ENCODE data around the gene SH2B2. TPM values are rescaled to one million over a fixed set of nuclear protein-coding genes. Genes with fewer than 3 reads are reported as not detected.
A peak's percentile ranks its signal among the peaks of the same experiment; 100 is the strongest.

Gene SH2B2
- total and polyA plus RNA-seq, 3 donors from 2014 or later = 4.6 to 26.6 (median 22.8) TPM

DNA sequence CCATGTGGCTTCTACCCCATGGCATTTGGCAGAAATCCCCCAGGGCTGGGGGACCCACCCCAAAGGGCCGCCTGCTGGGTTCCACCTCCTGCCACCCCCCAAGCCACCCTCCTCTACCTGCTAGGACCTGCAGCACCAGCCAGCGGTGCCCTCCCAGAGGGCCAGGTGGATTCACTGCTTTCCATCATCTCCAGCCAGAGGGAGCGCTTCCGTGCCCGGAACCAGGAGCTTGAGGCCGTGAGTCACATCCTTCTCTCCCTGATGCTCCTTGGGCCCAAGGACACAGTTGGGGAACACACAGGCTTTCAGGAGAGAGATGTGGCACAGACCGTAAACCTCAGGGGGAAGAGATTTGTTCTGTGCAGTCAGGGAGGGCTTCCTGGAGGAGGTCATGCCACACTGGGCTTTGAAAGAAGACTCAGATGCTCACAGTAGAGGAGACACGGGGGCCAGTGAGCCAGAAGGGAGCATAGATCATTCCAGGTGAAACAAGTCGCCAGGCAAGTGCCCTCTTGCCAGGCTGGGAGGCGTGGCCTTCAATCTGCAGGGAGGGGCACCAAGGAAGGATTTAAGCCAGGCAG lies 11.5 kb upstream of the SH2B2 start:
- DNase-seq = no peak
- TF ChIP-seq POLR2A (IDR thresholded peaks at IDR 0.05) = no peak
- TF ChIP-seq, protein P1, sequence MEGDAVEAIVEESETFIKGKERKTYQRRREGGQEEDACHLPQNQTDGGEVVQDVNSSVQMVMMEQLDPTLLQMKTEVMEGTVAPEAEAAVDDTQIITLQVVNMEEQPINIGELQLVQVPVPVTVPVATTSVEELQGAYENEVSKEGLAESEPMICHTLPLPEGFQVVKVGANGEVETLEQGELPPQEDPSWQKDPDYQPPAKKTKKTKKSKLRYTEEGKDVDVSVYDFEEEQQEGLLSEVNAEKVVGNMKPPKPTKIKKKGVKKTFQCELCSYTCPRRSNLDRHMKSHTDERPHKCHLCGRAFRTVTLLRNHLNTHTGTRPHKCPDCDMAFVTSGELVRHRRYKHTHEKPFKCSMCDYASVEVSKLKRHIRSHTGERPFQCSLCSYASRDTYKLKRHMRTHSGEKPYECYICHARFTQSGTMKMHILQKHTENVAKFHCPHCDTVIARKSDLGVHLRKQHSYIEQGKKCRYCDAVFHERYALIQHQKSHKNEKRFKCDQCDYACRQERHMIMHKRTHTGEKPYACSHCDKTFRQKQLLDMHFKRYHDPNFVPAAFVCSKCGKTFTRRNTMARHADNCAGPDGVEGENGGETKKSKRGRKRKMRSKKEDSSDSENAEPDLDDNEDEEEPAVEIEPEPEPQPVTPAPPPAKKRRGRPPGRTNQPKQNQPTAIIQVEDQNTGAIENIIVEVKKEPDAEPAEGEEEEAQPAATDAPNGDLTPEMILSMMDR (IDR thresholded peaks at IDR 0.05) = no peak
- intact Hi-C loops (cut with DNase I; ENCODE audit: low total_unique reads) = no loop called here
- no peak overlapping the region for H3K27ac ChIP-seq
- H3K27me3 ChIP-seq = no peaks in the 10 kb centered on the region
- H3K9me3 ChIP-seq = no peaks in the 10 kb centered on the region
- H3K4me3 ChIP-seq = no peak overlapping the region
- H3K36me3 ChIP-seq (ENCODE audit: low read depth, missing control alignments) = no peaks in the 10 kb centered on the region
- H3K4me1 ChIP-seq = no peaks in the 10 kb centered on the region
- 93 to 100% methylated on average over 9 to 10 of the region's 10 CpGs for WGBS, 2 donors

DNA sequence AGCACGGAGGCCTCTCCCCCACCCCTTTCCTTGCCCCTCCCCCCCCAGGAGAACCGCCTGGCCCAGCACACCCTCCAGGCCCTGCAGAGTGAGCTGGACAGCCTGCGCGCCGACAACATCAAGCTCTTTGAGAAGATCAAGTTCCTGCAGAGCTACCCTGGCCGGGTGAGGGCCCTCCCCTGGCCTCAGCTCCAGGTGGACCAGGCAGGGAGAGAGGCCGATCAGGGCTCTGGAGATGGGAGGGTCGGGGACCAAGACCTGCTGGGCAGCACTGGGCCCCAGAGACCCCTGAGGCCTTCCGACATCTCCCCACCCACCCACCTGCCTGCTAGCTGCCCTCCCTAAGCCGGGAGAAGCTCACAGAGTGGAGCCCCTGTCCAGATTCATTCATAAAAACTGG lies 8.8 kb upstream of the SH2B2 start:
- TF ChIP-seq, protein P1 (IDR thresholded peaks at IDR 0.05) = no peak
- no peak for TF ChIP-seq POLR2A (IDR thresholded peaks at IDR 0.05)
- Histone ChIP-seq H3K27me3 (no peaks in the 10 kb centered on the region), H3K4me3 (no peak overlapping the region), H3K4me1 (no peaks in the 10 kb centered on the region), H3K27ac (no peak overlapping the region), H3K36me3 (ENCODE audit: low read depth, missing control alignments) (no peaks in the 10 kb centered on the region), H3K9me3 (no peaks in the 10 kb centered on the region)
- 81 to 84% methylated on average over 9 to 10 of the region's 10 CpGs for WGBS, 2 donors
- DNase-seq = no peak
- intact Hi-C loops (cut with DNase I; ENCODE audit: low total_unique reads) = no loop called here

DNA sequence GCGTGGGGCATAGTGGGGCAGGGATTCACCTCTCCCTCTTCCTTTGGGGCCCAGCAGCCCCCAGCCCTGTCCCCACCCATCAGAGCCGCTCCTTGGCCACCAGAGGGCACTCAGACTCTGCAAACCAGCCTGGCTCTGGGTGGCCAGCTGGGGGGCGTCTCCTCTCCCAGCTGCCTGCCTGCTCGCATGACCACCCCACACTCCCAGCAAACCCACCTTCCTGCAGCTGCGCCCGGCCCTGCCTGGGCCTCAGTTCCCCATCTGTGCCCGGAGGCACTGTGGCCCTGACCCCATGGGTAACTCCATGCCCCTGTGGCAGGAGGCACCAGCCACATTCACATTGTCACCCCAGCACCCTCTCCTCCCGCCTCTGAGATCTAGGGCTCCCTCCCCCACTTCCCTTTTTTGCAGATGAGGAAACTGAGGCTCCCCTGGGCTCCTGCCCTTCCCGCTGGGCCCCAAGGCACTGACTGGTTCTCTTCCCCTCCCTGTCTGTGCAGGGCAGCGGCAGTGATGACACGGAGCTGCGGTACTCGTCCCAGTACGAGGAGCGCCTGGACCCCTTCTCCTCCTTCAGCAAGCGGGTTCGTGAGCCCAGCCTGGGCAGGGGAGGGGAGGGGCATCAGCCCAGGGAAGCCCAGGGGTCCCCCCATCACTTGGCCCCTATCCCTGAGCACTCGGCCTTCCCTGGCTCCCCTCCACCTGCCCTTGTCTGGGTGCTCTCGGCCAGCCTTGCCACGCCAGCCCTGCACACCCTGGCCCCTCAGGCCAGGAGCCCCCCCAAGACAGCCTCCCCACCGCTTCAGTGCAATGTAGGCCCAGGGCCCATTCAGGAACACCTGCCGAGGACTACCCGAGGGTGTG lies 6.9 kb upstream of the SH2B2 start:
- no peak for DNase-seq
- H3K27me3 ChIP-seq = no peaks in the 10 kb centered on the region
- no peaks in the 10 kb centered on the region for H3K36me3 ChIP-seq (ENCODE audit: low read depth, missing control alignments)
- no peaks in the 10 kb centered on the region for H3K4me1 ChIP-seq
- intact Hi-C loops (cut with DNase I; ENCODE audit: low total_unique reads) = loop anchor here (5.0 kb wide), 1 partner anchor 113 kb away; no protein-coding TSS in a partner anchor
- TF ChIP-seq, protein P1 (IDR thresholded peaks at IDR 0.05) = peak; percentile 49 to 67 (median 65)
- TF ChIP-seq POLR2A (IDR thresholded peaks at IDR 0.05) = no peak
- no peak overlapping the region for H3K27ac ChIP-seq
- WGBS, 2 donors = 63 to 67% methylated on average over 8 to 23 of the region's 23 CpGs
- no peak overlapping the region for H3K4me3 ChIP-seq
- H3K9me3 ChIP-seq = no peaks in the 10 kb centered on the region

DNA sequence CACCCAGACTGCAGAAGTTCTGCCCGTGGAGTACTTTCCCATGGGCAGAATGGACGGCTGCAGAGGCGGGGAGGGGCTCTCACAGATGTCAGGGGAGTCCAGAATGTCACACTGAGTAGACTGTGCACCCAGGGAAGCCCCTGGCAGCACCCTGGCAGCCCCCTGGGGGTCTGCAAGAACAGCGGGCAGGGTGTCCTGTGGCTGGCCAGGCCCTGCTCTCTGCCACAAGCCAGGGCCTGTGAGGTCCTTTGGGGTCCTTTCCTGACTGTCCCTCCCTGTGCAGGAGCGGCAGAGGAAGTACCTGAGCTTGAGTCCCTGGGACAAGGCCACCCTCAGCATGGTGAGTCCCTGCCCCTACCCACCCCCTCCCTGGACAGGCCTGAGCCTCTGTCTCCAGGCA lies 6.1 kb upstream of the SH2B2 start:
- intact Hi-C loops (cut with DNase I; ENCODE audit: low total_unique reads) = loop anchor here (5.0 kb wide), 1 partner anchor 112 kb away; no protein-coding TSS in a partner anchor
- no peaks in the 10 kb centered on the region for H3K9me3 ChIP-seq
- TF ChIP-seq, protein P1 (IDR thresholded peaks at IDR 0.05) = no peak
- no peak for TF ChIP-seq POLR2A (IDR thresholded peaks at IDR 0.05)
- no peak overlapping the region for H3K4me3 ChIP-seq
- no peak for DNase-seq
- H3K27ac ChIP-seq = no peak overlapping the region
- no peaks in the 10 kb centered on the region for H3K4me1 ChIP-seq
- H3K27me3 ChIP-seq = no peaks in the 10 kb centered on the region
- 88 to 89% methylated on average over 5 of the region's 5 CpGs for WGBS, 2 donors
- H3K36me3 ChIP-seq (ENCODE audit: low read depth, missing control alignments) = no peaks in the 10 kb centered on the region
